Left lobe of liver (tissue), 2 donors: Measurements from ENCODE around the gene RAB32. TPM values are rescaled to one million over a fixed set of nuclear protein-coding genes. Genes with fewer than 3 reads are reported as not detected.
"Not testable (repeated sequence)": the region's sequence is repeated elsewhere in the genome, so short reads cannot be mapped to it uniquely, and the experiment has no call there.

Experiments
- ATAC-seq: fragments of 200-7000 bp; cut with Tn5 transposase; one replicate; pipeline ENCODE4 v1.9.1; 2020; ENCODE audit warnings: mild to moderate bottlenecking, moderate library complexity
- DNase-seq: peaks from one replicate; pipeline ENCODE4 v3.0.0-alpha.2; 2020; ENCODE audit warnings: low spot score
- total RNA-seq: library from RNA; stranded (reverse); gene quantifications from one replicate; pipeline ENCODE4 v1.2.1, GENCODE V29; 2021
- donor health status: DM: no; HTN: no; CAD: no; lungs with moderate emphysema.
- donor health status: DM: no; HTN: yes; CAD: no.

RAB32 gene
- 13.6 TPM for total RNA-seq

DNA sequence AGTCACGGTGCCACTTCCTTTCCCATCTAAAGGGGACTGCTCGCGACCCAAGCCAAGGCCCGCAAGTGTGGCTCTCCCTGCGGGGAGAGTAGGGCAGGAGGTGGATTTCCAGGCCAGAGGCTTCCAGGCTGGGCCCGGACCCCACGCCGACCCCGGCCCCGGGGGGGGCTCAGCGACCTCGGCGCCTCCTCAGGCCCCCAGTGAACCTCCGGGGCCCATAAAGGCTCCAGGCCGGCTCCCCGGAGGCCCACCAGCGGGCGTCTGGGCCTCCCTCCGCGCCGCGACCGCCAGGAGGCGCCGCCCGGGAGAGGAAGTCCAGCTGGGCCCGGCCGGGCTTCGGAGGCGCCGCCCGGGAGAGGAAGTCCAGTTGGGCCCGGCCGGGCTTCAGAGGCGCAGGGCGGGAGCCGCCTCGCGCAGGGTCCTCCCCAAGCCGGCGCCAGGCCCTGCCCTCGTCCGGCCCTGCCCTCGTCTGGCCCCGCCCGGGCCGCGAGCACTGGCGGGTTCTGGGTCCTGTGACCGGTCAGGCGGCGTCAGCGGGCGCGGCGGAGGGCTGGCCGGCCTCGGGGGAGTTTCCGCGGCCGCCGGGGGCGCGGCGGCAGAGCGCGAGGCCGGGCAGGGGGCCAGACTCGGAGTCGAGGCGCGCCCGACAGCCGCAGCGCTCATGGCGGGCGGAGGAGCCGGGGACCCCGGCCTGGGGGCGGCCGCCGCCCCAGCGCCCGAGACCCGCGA, at the start of gene RAB32:
RAB32 (plus strand) TSS at position 623 of the 729 bp plus-strand sequence; CDS start at position 662, 39 bp downstream.
- peak; percentile 96 for DNase-seq
- ATAC-seq, result peak; percentile 94

DNA sequence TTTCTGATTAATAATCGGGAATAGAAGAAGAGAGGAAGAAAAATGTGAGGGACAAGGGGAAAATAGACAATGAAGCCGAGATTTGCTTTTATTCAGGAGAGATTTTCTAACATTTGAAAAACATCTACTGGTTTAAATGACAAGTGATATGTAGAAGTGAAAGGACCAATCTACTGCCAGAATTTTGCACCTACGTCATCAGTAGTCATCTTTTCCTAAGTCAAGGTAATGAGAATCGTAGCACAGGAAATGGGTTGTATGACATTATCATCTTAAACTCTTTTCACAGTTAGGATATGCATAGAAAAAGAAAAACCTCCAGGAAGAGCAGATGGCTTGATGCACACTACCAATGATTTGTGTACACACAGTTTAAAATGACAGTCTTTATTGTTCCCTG, 45.3 kb upstream of the RAB32 start:
- DNase-seq (no peak), ATAC-seq (no peak)

- no peak for DNase-seq
- no peak for ATAC-seq
Observed at GRCh38 chr6:146503096-146503495, 40.5 kb upstream of the RAB32 start.

DNA sequence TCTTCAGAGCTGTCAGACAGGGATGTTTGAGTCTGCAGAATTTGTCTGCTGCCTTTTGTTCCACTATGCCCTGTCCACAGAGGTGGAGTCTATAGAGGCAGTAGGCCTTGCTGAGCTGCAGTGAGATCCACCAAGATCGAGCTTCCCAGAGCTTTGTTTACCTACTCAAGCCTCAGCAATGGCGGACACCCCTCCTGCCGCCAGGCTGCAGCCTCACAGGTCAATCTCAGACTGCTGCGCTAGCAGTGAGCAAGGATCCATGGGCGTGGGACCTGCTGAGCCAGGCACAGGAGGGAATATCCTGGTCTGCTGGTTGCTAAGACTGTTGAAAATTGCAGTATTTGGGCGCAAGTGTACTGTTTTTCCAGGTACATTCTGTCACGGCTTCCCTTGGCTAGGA, 28.4 kb upstream of the RAB32 start:
- no peak for DNase-seq
- no peak for ATAC-seq

DNA sequence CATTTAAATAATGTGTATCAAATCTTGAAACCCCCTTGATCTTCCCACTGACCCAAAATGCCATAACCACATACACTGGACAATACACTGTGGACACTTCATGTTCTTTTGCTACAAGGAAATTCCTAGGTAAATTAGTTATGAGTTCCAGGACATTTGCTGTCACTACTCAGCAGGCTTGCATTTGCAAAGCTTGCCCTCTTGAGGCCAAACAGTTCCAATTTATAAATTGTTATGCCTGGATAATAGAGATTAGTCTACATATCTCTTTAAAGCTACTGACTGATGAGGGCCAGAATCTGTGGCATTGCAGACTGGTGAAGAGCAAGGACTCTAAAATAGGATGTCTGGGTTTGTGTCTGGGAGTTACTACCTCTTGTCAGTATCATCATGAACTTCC, 17.4 kb upstream of the RAB32 start:
- ATAC-seq, result no peak

GRCh38 chr6:146532702-146533101, 10.9 kb upstream of the RAB32 start:
- no peak for DNase-seq
- ATAC-seq, result no peak

More for the DNA sequence above, 17.4 kb upstream of the RAB32 start:
- no peak for DNase-seq

GRCh38 chr6:146542881-146543210, 787 bp upstream of the RAB32 start:
- ATAC-seq (no peak), DNase-seq (no peak)

DNA sequence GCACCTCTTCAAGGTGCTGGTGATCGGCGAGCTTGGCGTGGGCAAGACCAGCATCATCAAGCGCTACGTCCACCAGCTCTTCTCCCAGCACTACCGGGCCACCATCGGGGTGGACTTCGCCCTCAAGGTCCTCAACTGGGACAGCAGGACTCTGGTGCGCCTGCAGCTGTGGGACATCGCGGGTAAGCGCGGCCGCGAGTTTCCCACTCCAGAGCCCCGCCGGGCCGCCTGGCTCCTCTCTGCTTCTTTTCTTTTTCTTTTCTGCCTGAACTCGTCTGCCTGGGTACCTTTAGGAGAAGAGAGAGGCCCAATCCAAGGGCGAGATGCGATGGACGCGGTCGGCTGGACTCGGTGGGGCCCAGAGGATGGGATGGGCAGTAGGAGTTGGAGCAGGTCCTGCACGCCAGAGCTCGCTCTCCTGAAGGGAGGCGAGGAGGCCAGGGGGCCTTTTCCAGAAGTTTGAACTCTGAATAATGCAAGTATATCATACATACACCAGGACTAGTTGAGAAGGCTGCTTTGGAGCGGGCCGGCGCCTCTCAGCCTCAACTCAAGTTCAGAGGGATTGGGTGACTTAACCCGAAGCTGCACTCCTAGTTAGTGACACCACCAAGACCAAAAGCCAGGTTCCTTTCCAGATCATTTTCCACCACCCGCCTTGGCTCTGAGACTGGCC, 445 bp downstream of the RAB32 start:
- ATAC-seq (peak; percentile 74), DNase-seq (peak; percentile 85)

DNA sequence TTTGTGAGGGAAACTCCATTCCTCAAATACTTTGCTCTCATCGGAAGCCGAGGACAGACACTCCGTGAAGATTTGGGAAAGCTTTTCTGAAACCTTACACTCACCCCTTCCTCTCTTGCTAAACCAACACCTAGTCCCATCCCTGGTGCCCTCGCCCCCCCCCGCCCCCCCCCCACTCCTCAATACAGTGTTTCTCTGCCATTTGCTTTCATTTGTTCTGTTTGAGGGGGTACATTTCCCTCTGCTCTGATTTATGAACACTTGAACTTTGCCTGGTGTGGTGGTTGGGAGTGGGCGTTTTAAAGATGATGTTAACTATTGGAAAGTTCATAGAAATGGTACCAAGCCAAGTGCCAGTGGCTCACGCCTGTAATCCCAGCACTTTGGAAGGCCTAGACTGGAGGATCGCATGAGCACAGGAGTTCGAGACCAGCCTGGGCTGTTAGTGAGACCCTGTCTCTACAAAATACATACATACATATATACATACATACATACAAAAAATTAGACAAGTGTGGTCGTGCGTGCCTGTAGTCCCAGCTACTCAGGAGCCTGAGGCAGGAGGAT, 1.1 kb downstream of the RAB32 start:
- ATAC-seq (no peak), DNase-seq (peak; percentile 44)

GRCh38 chr6:146545581-146545980, 1.9 kb downstream of the RAB32 start:
- DNase-seq (no peak), ATAC-seq (no peak)

DNA sequence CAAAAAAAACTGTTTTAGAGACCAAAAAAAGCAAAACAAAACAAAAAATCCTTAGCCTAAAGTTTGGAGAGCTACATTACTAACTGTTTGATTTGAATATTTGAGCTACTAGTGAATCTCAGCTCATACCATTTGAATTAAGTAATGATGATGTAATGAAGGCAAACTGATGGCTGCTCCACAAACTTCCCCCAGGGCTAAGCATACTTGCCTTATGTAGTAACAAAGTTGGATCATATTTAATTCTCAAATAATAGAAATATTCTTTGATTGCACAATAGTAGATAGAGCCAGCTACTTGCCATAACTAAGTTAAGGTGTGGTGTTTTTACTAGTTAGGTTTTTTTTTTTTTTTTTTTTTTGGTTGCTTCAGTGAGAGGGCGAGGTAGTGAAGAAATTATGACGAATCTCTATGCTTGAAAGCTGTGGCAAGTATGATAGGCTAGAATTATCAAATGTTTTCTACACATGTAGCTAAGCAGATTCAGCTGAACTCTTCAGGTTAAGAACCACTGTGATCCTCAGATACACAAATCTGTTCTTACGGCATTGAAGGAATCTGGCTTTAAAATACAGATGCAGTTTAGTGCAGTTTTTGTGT, 2.9 kb downstream of the RAB32 start:
- ATAC-seq (no peak), DNase-seq (no peak)

- ATAC-seq (no peak), DNase-seq (no peak)
Observed at GRCh38 chr6:146547889-146548288, 4.3 kb downstream of the RAB32 start.

GRCh38 chr6:146548898-146549374, 5.3 kb downstream of the RAB32 start:
- ATAC-seq (no peak), DNase-seq (no peak)

- ATAC-seq, result peak; percentile 72
- DNase-seq, result no peak
Observed at GRCh38 chr6:146550911-146551310, 7.3 kb downstream of the RAB32 start.

DNA sequence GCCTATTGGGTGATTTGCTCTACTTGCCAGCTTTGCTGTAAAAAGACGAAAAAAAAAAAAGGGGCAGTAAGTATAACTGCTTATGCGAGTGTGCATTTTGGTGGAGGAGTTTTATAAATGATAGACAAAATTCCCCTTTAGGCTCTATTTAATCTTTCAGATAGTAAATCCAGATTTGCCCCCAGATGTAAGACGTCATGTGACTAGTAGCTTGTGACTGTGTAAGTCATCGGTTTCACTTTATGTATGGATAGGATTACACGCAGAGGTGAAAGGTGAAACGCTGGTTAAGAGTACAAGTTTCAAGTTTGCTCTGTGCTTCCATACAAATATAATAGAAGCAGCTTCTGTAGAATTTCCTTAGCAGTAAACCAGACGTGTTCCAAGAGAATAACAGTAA, 7.9 kb downstream of the RAB32 start:
- ATAC-seq (no peak), DNase-seq (no peak)

- DNase-seq (no peak), ATAC-seq (no peak)
Observed at GRCh38 chr6:146553377-146554135, 9.9 kb downstream of the RAB32 start.

GRCh38 chr6:146560607-146561006, 17.0 kb downstream of the RAB32 start:
- ATAC-seq, result no peak

GRCh38 chr6:146566661-146567060, 23.0 kb downstream of the RAB32 start:
- ATAC-seq, DNase-seq: not testable (repeated sequence)

More at GRCh38 chr6:146560607-146561006, 17.0 kb downstream of the RAB32 start:
- no peak for DNase-seq

GRCh38 chr6:146568619-146569018, 25.0 kb downstream of the RAB32 start:
- not testable (repeated sequence) for DNase-seq, ATAC-seq

GRCh38 chr6:146574211-146574610, 30.6 kb downstream of the RAB32 start:
- no peak for DNase-seq
- no peak for ATAC-seq

- no peak for DNase-seq
- ATAC-seq, result no peak
Observed at GRCh38 chr6:146578054-146578453, 34.4 kb downstream of the RAB32 start.
